Thyroid gland (tissue), 4 donors: ENCODE data around the gene ATF2. TPM values are rescaled to one million over a fixed set of nuclear protein-coding genes. Genes with fewer than 3 reads are reported as not detected.

Experiments
- DNase-seq, 2 donors: peaks; one replicate each; pipeline ENCODE4 v3.0.0-alpha.2; 2019
- H3K27ac ChIP-seq, 3 donors: fragments of 200-600 bp; sonication (generic); 1 replicate in 2 of 3; 2 replicates in 1 of 3; pipeline ENCODE4 v1.5.1; 2016 to 2019; ENCODE audit warnings: mild to moderate bottlenecking in 1 of 3, moderate library complexity in 1 of 3
- H3K27me3 ChIP-seq: fragments of 200-600 bp; sonication (generic); one replicate; pipeline ENCODE4 v1.5.1; 2019
- H3K36me3 ChIP-seq, 2 donors: fragments of 200-600 bp; sonication (generic); one replicate each; pipeline ENCODE4 v1.5.1; 2016 to 2019
- H3K4me1 ChIP-seq, 2 donors: fragments of 200-600 bp; sonication (generic); one replicate each; pipeline ENCODE4 v1.5.1; 2017 to 2019
- H3K4me3 ChIP-seq, 3 donors: fragments of 200-600 bp; sonication (generic); replicated peaks in 1 of 3; 1 replicate in 2 of 3; 2 replicates in 1 of 3; pipeline ENCODE4 v1.5.1; 2016; ENCODE audit warnings: mild to moderate bottlenecking in 1 of 3
- H3K9me3 ChIP-seq: fragments of 200-600 bp; sonication (generic); one replicate; pipeline ENCODE4 v1.5.1; 2017
- CTCF ChIP-seq, 6 experiments: fragments of 200-600 bp in 3 of 6; fragments of 450-650 bp in 3 of 6; sonication (generic) in 3 of 6; IDR thresholded peaks; one replicate each; pipeline ENCODE4 v1.5.1; 2016 to 2019; ENCODE audit warnings: antibody characterized with exemption in 6 of 6, mild to moderate bottlenecking in 2 of 6, inconsistent platforms in 1 of 6, moderate library complexity in 1 of 6
- POLR2A ChIP-seq, 2 donors: fragments of 450-650 bp; IDR thresholded peaks; one replicate each; pipeline ENCODE4 v1.6.1; 2017; ENCODE audit warnings: antibody characterized with exemption in 2 of 2, mild to moderate bottlenecking in 2 of 2, moderate library complexity in 1 of 2
- WGBS, 2 donors: methylation state at CpG; one replicate each; pipeline ENCODE4 v1.1.5; 2017; 5-methylcytosine and 5-hydroxymethylcytosine counted together
- intact Hi-C: fragments of 100-400 bp; cut with DNase I; formaldehyde crosslinking; loops from one replicate; pipeline ENCODE4 v1.15.1; 2023
- total RNA-seq, 4 donors: library from RNA; depleted of rRNA; stranded (reverse); fragments of >200 nt; gene quantifications; one replicate each; pipeline ENCODE4 v1.2.3, GENCODE V29; 2016

The ATF2 gene
- total RNA-seq, 4 donors from 2014 or later = 64.8 to 120 (median 88.0) TPM

GRCh38 chr2:175064797-175065196, 103.2 kb downstream of the ATF2 start:
- Histone ChIP-seq H3K4me1 (no peaks in the 10 kb centered on the region), H3K27ac (no peak overlapping the region), H3K4me3 (no peak overlapping the region), H3K36me3 (no peaks in the 10 kb centered on the region), H3K27me3 (no peaks in the 10 kb centered on the region), H3K9me3 (no peaks in the 10 kb centered on the region)
- no peak for DNase-seq
- intact Hi-C loops = no loop called here
- no peak for TF ChIP-seq CTCF (IDR thresholded peaks at IDR 0.05)
- TF ChIP-seq POLR2A (IDR thresholded peaks at IDR 0.05) = no peak
- WGBS, 2 donors = 90 to 94% methylated on average over 5 of the region's 5 CpGs

GRCh38 chr2:175063741-175064140, 104.3 kb downstream of the ATF2 start:
- TF ChIP-seq POLR2A (IDR thresholded peaks at IDR 0.05) (no peak), CTCF (IDR thresholded peaks at IDR 0.05) (no peak)
- H3K27me3 ChIP-seq = no peaks in the 10 kb centered on the region
- no peak overlapping the region for H3K27ac ChIP-seq
- intact Hi-C loops = no loop called here
- no peaks in the 10 kb centered on the region for H3K9me3 ChIP-seq
- no peak for DNase-seq
- no peaks in the 10 kb centered on the region for H3K4me1 ChIP-seq
- 96 to 100% methylated on average over 2 of the region's 2 CpGs for WGBS, 2 donors
- no peaks in the 10 kb centered on the region for H3K36me3 ChIP-seq
- H3K4me3 ChIP-seq = no peak overlapping the region

- Histone ChIP-seq H3K36me3 (no peaks in the 10 kb centered on the region), H3K4me1 (no peaks in the 10 kb centered on the region), H3K9me3 (no peaks in the 10 kb centered on the region), H3K4me3 (no peak overlapping the region), H3K27me3 (no peaks in the 10 kb centered on the region), H3K27ac (no peak overlapping the region)
- DNase-seq = no peak
- intact Hi-C loops = no loop called here
- TF ChIP-seq CTCF (IDR thresholded peaks at IDR 0.05) (no peak), POLR2A (IDR thresholded peaks at IDR 0.05) (no peak)
- 96 to 98% methylated on average over 10 of the region's 10 CpGs for WGBS, 2 donors
These were observed 105.0 kb downstream of the ATF2 start for GRCh38 chr2:175062787-175063585.

- TF ChIP-seq POLR2A (IDR thresholded peaks at IDR 0.05) (no peak), CTCF (IDR thresholded peaks at IDR 0.05) (no peak)
- no peaks in the 10 kb centered on the region for H3K9me3 ChIP-seq
- no peaks in the 10 kb centered on the region for H3K4me1 ChIP-seq
- no peaks in the 10 kb centered on the region for H3K27me3 ChIP-seq
- 96% methylated on average over 5 of the region's 5 CpGs for WGBS, 2 donors
- intact Hi-C loops = no loop called here
- no peaks in the 10 kb centered on the region for H3K36me3 ChIP-seq
- H3K27ac ChIP-seq = no peak overlapping the region
- DNase-seq = no peak
- H3K4me3 ChIP-seq = no peak overlapping the region
These were observed 110.8 kb downstream of the ATF2 start for GRCh38 chr2:175057078-175057685.

- no peak for DNase-seq
- TF ChIP-seq CTCF (IDR thresholded peaks at IDR 0.05) = no peak
- no peak for TF ChIP-seq POLR2A (IDR thresholded peaks at IDR 0.05)
- H3K9me3 ChIP-seq = no peaks in the 10 kb centered on the region
- H3K27me3 ChIP-seq = no peaks in the 10 kb centered on the region
- no peak overlapping the region for H3K27ac ChIP-seq
- intact Hi-C loops = no loop called here
- no peaks in the 10 kb centered on the region for H3K36me3 ChIP-seq
- H3K4me1 ChIP-seq = no peaks in the 10 kb centered on the region
- no peak overlapping the region for H3K4me3 ChIP-seq
These were observed 112.0 kb downstream of the ATF2 start for GRCh38 chr2:175055993-175056392.
